NOMO-1 treated with DMSO at 0.1 percent for 48 hours (cell line): ENCODE data around the gene TCF23.
"Not testable (repeated sequence)": the region's sequence is repeated elsewhere in the genome, so short reads cannot be mapped to it uniquely, and the experiment has no call there.

ENCODE experiments used
- DNase-seq: peaks from one replicate; lab custom pipeline; 2025; ENCODE audit not compliant: unreplicated experiment; lab: John Stamatoyannopoulos, UW

Gene TCF23

DNA sequence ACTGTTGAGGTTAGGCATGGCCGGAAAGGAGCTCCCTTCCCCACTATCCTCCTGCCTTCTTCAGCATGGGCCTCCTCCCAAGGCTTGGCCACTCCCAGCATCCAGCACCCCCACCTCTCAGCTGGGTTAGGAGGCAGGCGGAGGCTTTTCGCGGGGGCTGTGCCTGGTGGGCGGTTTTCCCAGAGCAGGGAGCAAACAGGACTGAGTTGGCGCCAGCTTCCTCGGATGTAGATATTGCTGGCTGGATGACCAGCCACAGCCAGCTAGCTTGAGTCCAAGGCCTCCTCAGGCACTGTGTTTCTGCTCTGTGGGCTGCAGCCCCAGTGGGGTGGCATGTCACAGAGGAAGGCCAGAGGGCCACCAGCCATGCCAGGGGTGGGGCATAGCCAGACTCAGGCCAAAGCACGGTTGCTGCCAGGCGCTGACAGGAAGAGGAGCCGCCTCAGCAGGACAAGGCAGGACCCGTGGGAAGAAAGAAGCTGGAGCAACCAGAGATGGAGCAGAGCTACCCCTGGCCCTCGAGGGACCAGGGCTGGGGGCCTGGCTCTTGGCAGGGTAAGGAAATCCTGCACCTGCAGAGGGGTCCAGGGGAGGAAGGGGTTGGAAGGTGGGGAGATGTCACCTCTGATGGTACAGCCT, at the start of gene TCF23:
TSS of gene TCF23 (plus strand) at position 204 of the 639 bp plus-strand sequence. CDS start at position 334, 130 bp downstream.
- no peak for DNase-seq

GRCh38 chr2:27099334-27099955, 49.4 kb upstream of the TCF23 start:
- no peak for DNase-seq

DNA sequence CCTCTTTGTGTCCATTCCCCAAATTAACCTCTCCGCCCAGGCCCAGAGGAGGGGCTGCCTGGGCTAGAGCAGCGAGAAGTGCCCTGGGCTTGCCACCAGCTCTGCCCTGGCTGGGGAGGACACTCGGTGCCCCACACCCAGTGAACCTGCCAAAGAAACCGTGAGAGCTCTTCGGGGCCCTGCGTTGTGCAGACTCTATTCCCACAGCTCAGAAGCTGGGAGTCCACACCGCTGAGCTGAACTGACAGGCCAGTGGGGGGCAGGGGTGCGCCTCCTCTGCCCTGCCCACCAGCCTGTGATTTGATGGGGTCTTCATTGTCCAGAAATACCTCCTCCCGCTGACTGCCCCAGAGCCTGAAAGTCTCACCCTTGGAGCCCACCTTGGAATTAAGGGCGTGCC, 48.8 kb upstream of the TCF23 start:
- no peak for DNase-seq

GRCh38 chr2:27102329-27102728, 46.5 kb upstream of the TCF23 start:
- no peak for DNase-seq

- DNase-seq = no peak
Observed at GRCh38 chr2:27105981-27106380, 42.8 kb upstream of the TCF23 start.

DNA sequence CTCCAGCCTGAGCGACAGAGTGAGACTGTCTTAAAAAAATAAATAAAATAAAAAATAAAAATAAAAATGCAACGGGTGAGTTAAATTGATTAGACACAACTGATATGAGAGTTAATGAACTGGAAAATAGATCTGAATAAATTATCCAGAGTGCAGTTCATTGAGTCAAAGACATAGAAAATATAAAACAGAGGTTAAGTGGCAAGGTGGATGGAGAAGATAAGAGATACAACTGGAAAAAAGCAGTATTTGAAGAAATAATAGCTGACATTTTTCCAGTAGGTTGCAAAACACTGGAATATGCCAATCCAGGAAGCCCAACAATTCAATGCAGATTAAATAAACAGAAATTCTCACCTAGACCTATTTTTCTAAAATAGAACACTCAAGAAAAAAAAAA, 40.6 kb upstream of the TCF23 start:
- DNase-seq = no peak

GRCh38 chr2:27109083-27109482, 39.7 kb upstream of the TCF23 start:
- no peak for DNase-seq

DNA sequence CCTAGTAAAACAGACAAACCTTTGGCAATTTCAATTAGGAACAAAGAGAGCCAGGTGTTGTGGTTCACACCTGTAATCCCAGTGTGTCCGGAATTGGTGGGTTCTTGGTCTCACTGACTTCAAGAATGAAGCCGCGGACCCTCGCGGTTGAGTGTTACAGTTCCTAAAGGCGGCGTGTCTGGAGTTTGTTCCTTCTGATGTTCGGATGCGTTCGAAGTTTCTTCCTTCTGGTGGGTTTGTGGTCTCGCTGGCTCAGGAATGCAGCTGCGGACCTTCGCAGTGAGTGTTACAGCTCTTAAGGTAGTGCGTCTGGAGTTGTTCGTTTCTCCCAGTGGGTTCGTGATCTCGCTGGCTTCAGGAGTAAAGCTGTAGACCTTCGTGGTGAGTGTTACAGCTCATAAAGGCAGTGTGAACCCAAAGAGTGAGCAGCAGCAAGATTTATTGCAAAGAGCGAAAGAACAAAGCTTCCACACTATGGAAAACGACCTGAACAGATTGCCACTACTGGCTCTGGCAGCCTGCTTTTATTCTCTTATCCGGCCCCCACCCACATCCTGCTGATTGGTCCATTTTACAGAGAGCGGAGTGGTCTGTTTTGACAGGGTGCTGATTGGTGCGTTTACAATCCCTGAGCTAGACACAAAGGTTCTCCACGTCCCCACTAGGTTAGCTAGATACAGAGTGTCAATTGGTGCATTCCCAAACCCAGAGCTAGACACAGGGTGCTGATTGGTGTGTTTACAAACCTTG, 38.0 kb upstream of the TCF23 start:
- not testable (repeated sequence) for DNase-seq

DNA sequence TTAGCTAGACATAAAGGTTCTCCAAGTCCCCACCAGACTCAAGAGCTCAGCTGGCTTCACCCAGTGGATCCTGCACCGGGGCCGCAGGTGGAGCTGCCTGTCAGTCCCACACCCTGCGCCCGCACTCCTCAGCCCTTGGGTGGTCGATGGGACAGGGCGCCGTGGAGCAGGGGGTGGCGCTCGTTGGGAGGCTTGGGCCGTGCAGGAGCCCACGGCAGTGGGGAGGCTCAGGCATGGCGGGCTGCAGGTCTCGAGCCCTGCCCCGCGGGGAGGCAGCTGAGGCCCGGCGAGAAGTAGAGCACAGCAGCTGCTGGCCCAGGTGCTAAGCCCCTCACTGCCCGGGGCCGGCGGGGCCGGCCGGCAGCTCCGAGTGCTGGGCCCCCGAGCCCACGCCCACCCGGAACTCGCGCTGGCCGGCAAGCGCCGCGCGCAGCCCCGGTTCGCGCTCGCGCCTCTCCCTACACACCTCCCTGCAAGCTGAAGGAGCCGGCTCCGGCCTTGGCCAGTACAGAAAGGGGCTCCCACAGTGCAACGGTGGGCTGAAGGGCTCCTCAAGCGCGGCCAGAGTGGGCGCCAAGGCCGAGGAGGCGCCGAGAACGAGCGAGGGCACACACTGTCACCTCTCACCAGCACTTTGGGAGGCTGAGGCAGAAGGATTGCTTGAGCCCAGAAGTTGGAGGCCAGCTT, 37.3 kb upstream of the TCF23 start:
- DNase-seq = not testable (repeated sequence)

DNA sequence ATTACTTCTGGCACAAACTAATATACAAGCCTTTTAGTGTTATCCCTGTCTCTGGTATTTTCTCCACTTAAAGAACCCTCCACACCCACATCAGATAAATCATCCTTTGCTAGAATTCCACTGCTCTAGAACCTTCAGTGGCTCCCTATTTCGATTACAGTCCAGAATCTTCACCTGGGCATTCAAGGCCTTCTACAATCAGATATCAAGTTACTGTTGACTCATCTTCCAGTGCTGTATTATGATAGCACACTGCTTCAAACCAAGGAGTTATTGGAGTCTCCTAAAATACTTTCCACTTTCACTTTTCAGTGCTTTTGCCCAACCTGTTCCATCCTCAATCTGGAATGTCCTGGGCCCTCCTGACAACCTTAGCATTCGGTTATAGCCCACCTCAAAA, 33.3 kb upstream of the TCF23 start:
- DNase-seq = no peak

DNA sequence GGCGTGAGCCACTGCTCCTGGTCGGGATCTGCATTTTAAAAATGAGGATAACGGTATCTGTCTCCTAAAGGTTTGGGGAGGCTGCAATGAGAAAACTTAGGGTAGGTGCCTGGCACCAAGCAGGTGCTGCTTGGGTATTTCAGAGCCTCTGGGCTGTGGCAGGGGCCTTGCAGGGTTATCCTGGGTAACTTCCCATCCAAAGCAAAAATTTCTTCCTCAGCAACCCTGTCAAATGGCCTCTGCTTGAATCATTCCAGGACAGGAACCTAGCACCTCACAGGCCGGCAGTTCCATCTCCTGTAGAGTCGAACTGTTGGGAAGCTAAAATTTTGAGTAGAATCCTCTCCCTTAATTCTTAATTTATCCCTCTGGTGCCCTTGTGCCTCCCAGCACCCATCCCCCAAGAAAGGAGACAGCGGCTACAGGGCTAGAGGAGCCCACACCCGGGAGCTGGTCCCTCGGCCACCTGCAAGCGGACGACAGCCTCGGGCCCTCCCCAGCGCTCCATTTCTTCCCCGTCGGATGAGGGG, 30.7 kb upstream of the TCF23 start:
- DNase-seq = no peak

DNA sequence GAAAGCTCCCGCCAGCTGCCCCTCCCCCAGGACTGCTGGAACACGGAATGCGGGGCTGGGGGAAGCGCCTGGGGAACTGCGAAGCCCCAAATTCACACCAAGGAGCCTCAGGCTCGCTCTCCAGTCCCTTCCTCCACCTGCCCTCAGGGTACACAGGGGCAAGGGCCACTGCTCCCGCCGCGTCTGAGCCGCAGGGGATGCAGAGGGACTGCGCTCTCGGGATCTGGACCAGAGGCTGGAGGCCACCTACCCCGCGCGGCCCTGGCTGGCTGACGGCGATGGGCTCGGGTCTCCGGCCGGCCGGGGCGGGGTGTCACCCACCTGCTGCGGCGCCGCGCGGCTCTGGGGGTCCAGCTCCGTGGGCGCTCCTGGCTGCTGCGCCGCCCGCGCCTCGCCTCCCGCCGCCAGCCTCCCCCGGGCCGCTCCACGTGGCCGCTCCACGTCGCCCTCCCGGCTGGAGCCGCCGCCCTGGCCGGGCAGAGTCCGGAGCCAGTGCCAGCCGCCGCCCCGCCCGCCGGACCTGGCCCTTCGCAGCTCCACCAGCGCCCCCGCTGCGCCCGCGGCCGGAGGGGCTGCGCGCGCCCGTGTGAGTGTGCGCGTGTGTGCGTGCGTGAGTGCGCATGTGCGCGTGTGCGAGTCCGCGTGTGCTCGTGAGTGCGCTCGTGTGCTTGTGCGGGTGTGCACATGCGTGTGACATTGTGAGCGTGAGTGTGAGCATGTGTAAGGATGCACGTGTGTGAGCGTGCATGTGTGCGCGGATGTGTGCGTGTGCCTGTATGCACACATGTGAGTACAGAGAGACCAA, 30.1 kb upstream of the TCF23 start, which contains the start of gene CGREF1:
TSS of gene CGREF1 (minus strand) at position 604 of the 805 bp plus-strand sequence. CDS start 14,762 bp downstream, outside the sequence.
- DNase-seq = no peak

DNA sequence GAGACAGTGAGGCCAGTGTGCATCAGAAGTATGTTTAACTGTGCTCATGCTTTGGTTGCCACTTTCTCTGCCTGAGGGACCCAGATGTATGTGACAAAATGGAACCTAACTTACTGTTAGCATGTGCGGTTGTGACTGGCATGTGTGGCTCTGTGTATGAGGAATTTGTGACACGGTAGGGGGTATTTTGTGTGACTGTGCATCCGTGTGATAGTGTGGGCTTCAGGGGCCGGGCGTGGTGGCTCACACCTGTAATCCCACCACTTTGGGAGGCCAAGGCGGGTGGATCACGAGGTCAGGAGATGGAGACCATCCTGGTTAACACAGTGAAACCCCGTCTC, 29.5 kb upstream of the TCF23 start:
- DNase-seq = not testable (repeated sequence)

DNA sequence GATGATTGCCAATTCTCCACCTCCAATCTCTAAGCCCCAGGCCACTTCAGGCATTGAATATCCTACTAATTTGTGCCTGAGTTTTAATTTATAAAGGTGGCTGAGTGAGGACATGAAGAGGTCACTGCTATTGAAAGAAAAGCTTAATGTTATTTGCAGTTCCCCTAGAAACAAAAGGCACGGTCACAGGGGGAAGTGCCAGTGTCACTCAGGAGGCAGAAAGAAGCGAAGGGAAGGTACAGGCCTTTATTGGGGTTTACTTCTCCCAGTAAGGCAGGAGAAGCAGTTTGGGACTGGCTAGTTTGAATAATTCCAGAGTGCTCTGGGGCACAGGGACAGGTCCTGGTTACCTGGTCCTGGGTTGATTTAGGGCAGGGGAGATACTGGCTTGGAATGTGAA, 26.9 kb upstream of the TCF23 start:
- peak; percentile 40 for DNase-seq

GRCh38 chr2:27122791-27123190, 26.0 kb upstream of the TCF23 start:
- DNase-seq = no peak

DNA sequence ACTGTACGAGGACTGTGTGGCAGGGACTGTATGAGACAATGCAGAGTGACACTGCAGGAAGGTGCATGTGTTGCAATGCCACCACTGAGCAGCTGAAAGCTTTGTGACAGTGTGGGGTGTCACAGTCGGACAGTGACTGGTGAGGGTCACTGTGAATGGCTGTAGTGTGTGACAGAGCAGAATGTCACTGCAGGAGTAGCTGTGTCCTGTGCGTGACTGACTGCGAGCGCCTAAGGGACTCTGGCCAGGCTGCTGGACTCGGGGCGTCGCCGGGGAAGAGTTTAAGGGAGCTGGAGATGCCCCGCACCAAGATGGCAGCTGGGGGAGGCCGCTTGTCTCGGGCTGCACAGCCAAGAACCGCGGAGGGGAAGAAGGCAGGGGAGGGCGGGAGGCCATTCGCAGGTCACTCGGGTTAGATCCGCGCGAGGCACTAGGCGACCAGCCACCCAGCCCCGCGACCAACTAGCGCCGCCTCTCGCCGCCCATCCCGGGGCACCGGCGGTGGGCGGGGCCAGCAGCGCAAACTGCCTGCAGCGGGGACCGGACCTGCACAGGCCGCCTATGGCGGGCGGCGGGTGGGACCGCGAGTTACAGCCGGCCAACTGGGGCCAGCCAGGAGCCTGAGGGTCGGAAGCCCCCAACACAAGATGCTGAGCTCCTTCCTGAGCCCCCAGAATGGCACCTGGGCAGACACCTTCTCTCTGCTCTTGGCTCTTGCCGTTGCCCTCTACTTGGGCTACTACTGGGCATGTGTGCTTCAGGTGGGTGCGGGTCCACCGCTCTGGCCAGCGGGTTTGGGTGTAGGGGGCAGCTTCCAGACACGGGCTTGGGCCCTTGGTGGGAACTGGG, 25.3 kb upstream of the TCF23 start, which contains the start of gene ABHD1:
TSS of gene ABHD1 (plus strand) at position 514 of the 849 bp plus-strand sequence. CDS start at position 648, 134 bp downstream.
- peak; percentile 64 for DNase-seq

DNA sequence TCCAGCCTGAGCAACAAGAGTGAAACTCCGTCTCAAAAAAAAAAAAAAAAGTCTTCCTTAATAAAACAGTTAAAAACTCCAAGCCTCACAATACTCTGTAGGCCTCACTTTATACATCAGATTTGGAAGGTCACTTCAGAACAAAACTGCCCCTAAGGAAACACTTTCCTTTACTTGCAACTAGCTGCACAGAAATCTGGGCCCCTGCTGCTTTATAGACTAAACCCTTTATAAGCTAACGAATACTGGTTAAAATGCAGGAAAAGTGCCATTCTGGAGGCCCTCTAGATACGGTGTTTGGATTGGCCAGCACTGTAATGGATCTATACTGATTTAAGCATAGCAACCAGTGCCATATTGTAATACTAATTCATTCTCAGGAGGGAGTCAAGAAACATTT, 23.7 kb upstream of the TCF23 start:
- no peak for DNase-seq

DNA sequence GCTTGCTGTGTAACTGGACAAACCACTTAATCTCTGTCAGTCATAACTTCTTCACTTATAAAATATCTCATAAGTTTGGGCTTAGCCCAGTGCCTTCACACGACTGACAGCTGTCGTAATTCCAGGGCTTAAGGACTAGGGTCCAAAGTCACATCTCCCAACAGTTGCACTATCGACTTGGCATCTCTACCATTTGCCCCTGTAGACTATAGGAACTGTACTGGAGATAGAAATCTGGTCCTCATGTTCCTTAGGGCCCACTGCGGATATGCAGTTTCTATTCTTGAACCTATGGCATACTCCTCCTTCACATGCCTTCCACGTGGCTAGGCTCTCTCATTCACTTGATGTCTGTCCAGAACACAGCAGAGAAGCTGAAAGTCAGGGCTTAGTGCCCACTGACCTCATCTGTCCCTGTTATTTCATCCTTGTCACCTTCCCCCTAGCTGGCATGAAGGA, 22.5 kb upstream of the TCF23 start:
- no peak for DNase-seq

DNA sequence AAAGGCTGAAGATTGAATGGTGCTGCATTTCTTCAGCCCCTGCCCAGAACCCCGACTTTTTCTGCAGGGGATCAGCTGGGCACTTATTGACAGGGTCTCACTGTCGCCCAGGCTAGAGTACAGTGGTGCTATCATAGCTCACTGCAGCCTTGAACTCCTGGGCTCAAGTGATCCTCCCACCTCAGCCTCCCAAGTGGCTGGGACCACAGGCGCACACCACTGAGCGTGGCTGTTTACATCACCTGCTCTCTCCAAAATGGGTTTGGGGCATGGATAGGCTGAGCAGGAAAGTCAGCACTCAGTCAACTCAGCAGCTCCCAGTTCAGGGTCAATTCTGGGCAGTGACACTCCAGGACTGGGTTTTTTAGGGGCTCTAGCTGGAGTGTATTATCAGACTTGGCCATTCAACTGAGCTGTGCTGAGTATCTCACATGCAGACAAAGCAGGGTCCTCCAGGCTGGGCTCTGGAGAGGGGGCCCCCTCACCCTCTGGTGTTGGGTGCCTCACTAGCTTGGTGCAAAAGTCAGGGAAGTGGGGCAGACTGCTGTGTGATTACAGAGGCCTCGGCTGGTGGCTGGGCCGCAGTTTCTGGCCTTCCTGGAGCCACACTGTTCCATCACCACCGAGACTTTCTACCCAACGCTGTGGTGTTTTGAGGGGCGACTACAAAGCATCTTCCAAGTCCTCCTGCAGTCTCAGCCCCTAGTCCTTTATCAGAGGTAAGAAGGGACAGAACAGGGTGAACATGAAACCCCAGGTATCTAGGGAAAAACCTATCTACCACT, 20.7 kb upstream of the TCF23 start:
- DNase-seq = no peak
